ENCODE results near the gene HACD2.

HACD2 gene

GRCh38 chr3:123552768-123553167, 32.1 kb downstream of the HACD2 start:
- Histone ChIP-seq H3K4me3 (ENCODE audit: low read length) (no peak overlapping the region), H4K20me1 (ENCODE audit: insufficient read depth, low read length) (no peaks in the 10 kb centered on the region), H2AFZ (ENCODE audit: low read length) (no peak overlapping the region), H3K4me1 (ENCODE audit: low read length) (0 out of 2 replicates have a peak, but pooled peaks cover 3% of the 10 kb centered on the region), H3K27ac (ENCODE audit: low read length) (no peak overlapping the region), H3K9me3 (replicated peaks; ENCODE audit: insufficient read depth, low read length) (no peaks in the 10 kb centered on the region), H3K27me3 (replicated peaks; ENCODE audit: insufficient read depth, low read length) (no peaks in the 10 kb centered on the region), H3K4me2 (ENCODE audit: low read depth, low read length) (no peak overlapping the region), H3F3A (ENCODE audit: insufficient read depth, low read length) (no peaks in the 10 kb centered on the region), H3K79me2 (ENCODE audit: low read length) (0 out of 2 replicates have a peak, but pooled peaks cover 10% of the 10 kb centered on the region), H3K9ac (ENCODE audit: low read length) (no peak overlapping the region), H3K9me2 (replicated peaks; ENCODE audit: insufficient read depth, low read length) (no peaks in the 10 kb centered on the region), H3K36me3 (replicated peaks; ENCODE audit: insufficient read depth, low read length) (no peaks in the 10 kb centered on the region)
- no peak for DNase-seq
- no peak for TF ChIP-seq CTCF (IDR thresholded peaks at IDR 0.05; ENCODE audit: low read length)
- TF ChIP-seq EZH2phosphoT487 (IDR thresholded peaks at IDR 0.05; ENCODE audit: low read length) = no peak
- TF ChIP-seq EZH2 (optimal IDR thresholded peaks at IDR 0.05; ENCODE audit: low read depth, low read length) = no peak

DNA sequence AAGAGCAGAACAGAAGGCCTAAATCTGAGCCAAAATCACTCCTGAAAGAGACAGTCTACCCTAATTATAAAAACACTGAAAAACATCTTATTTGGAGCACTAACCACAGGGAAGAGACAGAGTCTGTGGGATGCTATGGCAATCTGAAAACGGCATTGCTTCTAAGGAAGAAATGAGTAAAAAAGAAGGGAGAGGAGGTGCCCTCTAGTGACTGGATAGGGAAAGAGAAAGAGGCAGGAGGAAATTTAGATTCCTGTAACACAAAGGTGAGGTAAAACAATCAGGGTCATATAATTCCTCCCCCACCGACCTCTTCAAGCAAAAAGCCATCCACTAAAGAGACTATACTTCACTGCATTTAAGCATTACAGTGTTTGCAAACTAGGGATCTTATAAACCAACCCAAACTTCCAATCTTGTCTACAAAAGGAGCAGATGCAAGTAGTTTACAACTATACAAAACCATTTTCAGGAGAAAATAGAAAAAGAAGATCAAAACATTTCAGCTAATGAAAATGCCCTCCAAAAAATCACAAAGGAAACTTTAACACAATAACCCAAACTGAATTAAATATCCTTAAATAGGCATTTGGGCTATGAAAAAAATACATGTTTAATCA, 32.6 kb downstream of the HACD2 start:
- Histone ChIP-seq H4K20me1 (ENCODE audit: insufficient read depth, low read length) (no peaks in the 10 kb centered on the region), H3K4me2 (ENCODE audit: low read depth, low read length) (no peak overlapping the region), H3K9me2 (replicated peaks; ENCODE audit: insufficient read depth, low read length) (no peaks in the 10 kb centered on the region), H2AFZ (ENCODE audit: low read length) (no peak overlapping the region), H3K9ac (ENCODE audit: low read length) (no peak overlapping the region), H3K27me3 (replicated peaks; ENCODE audit: insufficient read depth, low read length) (no peaks in the 10 kb centered on the region), H3K27ac (ENCODE audit: low read length) (no peak overlapping the region), H3K4me1 (ENCODE audit: low read length) (0 out of 2 replicates have a peak, but pooled peaks cover 3% of the 10 kb centered on the region), H3K79me2 (ENCODE audit: low read length) (0 out of 2 replicates have a peak, but pooled peaks cover 7% of the 10 kb centered on the region), H3F3A (ENCODE audit: insufficient read depth, low read length) (no peaks in the 10 kb centered on the region), H3K4me3 (ENCODE audit: low read length) (no peak overlapping the region), H3K9me3 (replicated peaks; ENCODE audit: insufficient read depth, low read length) (no peaks in the 10 kb centered on the region), H3K36me3 (replicated peaks; ENCODE audit: insufficient read depth, low read length) (no peaks in the 10 kb centered on the region)
- peak; percentile 73 for TF ChIP-seq CTCF (IDR thresholded peaks at IDR 0.05; ENCODE audit: low read length)
- no peak for TF ChIP-seq EZH2 (optimal IDR thresholded peaks at IDR 0.05; ENCODE audit: low read depth, low read length)
- DNase-seq = peak; percentile 36

- H2AFZ ChIP-seq (ENCODE audit: low read length) = no peak overlapping the region
- no peak overlapping the region for H3K4me3 ChIP-seq (ENCODE audit: low read length)
- no peaks in the 10 kb centered on the region for H3K36me3 ChIP-seq (replicated peaks; ENCODE audit: insufficient read depth, low read length)
- no peak for DNase-seq
- no peak overlapping the region for H3K9ac ChIP-seq (ENCODE audit: low read length)
- H3K4me2 ChIP-seq (ENCODE audit: low read depth, low read length) = no peak overlapping the region
- no peaks in the 10 kb centered on the region for H3K9me2 ChIP-seq (replicated peaks; ENCODE audit: insufficient read depth, low read length)
- no peaks in the 10 kb centered on the region for H3K9me3 ChIP-seq (replicated peaks; ENCODE audit: insufficient read depth, low read length)
- no peak overlapping the region for H3K27ac ChIP-seq (ENCODE audit: low read length)
- TF ChIP-seq CTCF (IDR thresholded peaks at IDR 0.05; ENCODE audit: low read length) (no peak), EZH2phosphoT487 (IDR thresholded peaks at IDR 0.05; ENCODE audit: low read length) (no peak), EZH2 (optimal IDR thresholded peaks at IDR 0.05; ENCODE audit: low read depth, low read length) (no peak)
- H3K4me1 ChIP-seq (ENCODE audit: low read length) = 0 out of 2 replicates have a peak, but pooled peaks cover 3% of the 10 kb centered on the region
- H3K79me2 ChIP-seq (ENCODE audit: low read length) = 0 out of 2 replicates have a peak, but pooled peaks cover 7% of the 10 kb centered on the region
- H3F3A ChIP-seq (ENCODE audit: insufficient read depth, low read length) = no peaks in the 10 kb centered on the region
- no peaks in the 10 kb centered on the region for H4K20me1 ChIP-seq (ENCODE audit: insufficient read depth, low read length)
- H3K27me3 ChIP-seq (replicated peaks; ENCODE audit: insufficient read depth, low read length) = no peaks in the 10 kb centered on the region
Observed at GRCh38 chr3:123547881-123548519, 36.9 kb downstream of the HACD2 start.
